HG02623 (cell line): ENCODE measurements around the gene FNIP2.
"Not testable (repeated sequence)": the region's sequence is repeated elsewhere in the genome, so short reads cannot be mapped to it uniquely, and the experiment has no call there.

Source experiments
- ATAC-seq: cut with Tn5 transposase; IDR thresholded peaks from one replicate; pipeline ENCODE4 v1.9.1; 2021; ENCODE audit warnings: moderate library complexity; ENCODE audit not compliant: unreplicated experiment

FNIP2 gene

DNA sequence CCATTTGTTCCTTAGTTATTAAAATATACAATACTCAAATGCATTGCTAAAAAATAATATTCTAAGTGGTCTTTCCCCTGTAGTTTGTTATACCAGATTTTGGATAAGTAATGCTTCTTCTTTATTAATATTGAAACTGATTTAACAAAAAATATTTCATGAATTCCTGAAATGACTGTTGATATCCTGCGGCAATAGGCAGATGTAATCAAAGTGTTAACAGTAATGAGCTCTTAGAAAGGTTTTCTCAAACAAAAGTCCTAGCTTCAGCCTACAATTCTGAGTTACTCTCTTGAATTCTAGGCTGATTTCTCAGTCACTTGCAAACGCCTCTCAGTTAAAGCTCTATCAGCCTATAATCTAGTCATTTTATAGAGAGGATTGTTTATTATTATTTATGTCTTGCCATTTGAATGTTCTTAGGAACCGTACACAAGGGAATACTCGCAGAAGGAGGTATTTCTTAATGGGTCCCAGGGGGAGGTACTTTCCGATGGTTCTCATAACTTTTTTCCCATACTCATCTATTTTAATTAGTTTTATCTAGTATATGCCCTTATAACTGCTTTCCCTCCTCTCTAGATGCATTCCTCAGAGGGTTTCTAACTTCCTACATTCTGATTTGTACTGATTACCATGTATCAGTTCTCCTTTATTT lies 96.8 kb downstream of the FNIP2 start:
- ATAC-seq: no peak

- ATAC-seq: no peak
These were observed 100.2 kb downstream of the FNIP2 start for GRCh38 chr4:158869001-158869400.

- no peak for ATAC-seq
These were observed 100.9 kb downstream of the FNIP2 start for GRCh38 chr4:158869761-158870160.

DNA sequence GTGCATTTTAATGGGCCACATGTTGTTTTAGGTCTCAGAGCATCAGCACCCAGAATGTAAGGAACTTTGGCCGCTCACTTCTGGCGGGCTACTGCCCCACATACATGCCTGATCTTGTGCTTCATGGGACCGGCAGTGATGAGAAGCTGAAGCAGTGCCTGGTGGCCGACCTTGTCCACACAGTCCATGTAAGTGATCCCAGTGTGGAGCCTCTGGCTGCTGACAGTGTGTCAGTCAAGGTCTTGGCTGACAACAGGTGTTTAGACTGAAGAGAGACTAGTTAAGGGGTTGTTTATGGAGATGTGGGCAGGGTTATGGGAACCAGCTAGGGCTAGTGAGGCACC lies 101.4 kb downstream of the FNIP2 start:
- ATAC-seq: no peak

- no peak for ATAC-seq
These were observed 102.0 kb downstream of the FNIP2 start for GRCh38 chr4:158870626-158871334.

GRCh38 chr4:158871335-158871724 lies 102.5 kb downstream of the FNIP2 start:
- ATAC-seq: no peak

DNA sequence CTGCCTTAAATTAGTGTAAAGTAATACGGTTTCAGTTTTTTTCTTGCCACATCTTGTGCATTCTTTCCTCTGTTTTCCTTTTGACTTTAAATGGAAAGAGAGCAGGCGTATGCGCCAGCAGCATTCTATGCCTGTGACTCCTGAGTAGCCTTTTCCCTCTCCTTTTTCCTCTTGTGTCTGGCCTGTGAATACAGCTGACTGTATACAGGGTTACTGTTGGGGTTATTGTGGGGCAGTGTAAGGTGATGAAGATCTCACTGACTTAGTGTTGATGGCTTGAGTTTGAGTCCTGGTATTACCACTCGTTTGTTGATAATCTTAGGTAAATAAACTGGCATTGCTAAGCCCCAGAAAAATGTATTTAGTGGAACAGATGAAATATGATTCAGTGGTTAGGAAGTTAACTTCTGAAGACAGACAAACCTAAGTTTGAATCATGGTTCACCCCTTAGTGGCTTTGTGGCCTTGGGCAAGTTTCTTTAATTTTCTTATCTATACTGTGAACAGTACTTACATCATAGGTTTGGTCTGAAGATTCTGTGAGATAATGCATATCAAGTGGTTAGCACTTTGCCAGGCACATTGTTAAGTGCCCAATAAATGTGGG lies 105.1 kb downstream of the FNIP2 start:
- no peak for ATAC-seq

DNA sequence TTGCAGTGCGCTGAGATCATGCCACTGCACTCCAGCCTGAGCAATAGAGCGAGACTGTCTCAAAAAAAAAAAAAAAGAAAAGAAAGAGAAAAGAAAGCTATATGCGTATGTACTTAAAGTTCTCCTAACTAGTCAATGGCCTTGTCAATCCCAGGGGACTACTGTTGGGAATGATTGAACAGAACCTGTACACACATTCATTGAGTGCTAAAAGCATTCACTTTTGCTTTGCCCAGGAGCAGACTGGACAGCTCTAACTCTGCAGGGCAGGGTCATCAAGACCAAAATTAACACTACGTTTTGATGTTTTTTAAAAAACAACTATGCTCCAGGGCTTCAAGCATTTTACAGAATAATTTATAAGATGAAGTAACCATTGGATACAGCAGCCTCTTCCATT lies 106.2 kb downstream of the FNIP2 start:
- ATAC-seq: no peak

DNA sequence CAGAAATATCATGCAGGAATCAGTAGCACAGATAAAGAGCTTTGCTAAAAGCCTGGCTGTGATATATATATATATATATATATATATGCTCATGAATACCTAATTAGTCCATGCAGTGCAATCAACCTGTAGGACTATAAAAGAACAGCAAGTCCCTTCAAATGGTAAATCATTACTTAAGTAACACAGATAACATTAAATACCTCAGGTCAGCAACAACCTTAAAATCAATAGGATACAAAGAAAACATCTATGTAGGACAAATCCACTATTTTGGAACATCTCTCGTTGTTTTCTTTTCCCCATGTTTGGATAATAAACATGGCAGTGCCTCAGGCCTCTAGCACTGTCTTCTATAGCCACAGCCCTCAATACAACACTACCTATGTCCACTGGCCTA lies 106.6 kb downstream of the FNIP2 start:
- ATAC-seq: no peak

GRCh38 chr4:158877069-158877468 lies 108.2 kb downstream of the FNIP2 start:
- no peak for ATAC-seq

DNA sequence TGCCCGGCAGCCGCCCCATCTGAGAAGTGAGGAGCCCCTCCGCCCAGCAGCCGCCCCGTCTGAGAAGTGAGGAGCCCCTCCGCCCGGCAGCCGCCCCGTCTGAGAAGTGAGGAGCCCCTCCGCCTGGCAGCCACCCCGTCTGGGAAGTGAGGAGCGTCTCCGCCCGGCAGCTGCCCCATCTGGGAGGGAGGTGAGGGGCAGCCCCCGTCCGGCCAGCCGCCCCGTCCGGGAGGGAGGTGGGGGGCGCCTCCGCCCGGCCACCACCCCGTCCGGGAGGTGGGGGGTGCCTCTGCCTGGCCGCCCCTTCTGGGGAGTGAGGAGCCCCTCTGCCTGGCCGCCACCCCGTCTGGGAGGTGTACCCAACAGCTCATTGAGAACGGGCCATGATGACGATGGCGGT lies 113.3 kb downstream of the FNIP2 start:
- ATAC-seq: not testable (repeated sequence)

GRCh38 chr4:158884280-158884679 lies 115.5 kb downstream of the FNIP2 start:
- ATAC-seq: no peak

DNA sequence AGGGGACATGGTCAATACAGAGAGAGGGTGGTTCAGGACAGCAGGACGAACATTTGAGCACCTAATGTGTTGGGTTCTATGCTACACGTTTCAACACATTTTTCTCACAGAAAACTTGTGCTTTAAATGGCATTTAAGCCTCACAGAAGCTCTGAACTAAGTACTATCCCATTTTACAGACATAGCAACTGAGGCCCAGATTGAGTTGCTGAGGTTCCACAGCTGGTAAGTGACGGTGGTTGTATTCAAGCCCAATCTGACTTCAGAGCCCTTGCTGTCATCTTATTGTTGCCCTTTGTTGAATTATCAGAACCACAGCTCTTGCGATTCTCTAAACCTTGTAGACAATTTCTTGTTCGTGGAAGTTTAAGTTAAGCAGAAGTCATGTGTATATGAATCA lies 116.7 kb downstream of the FNIP2 start:
- no peak for ATAC-seq

GRCh38 chr4:158890294-158890693 lies 121.5 kb downstream of the FNIP2 start:
- no peak for ATAC-seq

DNA sequence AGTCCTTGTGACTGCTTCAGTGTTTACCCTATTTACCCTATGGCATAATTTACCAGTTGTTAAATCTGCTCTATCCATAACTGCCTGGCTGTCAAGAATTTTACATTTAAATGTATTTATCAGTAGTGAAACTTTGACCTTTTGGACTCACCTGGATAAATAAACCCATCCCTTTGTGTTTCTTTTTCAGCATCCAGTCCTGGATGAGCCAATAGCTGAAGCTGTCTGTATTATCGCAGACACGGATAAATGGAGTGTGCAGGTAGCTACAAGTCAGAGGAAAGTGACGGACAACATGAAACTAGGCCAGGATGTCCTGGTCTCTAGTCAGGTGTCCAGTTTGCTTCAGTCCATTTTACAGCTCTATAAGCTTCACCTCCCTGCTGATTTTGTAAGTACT lies 122.4 kb downstream of the FNIP2 start:
- ATAC-seq: no peak

DNA sequence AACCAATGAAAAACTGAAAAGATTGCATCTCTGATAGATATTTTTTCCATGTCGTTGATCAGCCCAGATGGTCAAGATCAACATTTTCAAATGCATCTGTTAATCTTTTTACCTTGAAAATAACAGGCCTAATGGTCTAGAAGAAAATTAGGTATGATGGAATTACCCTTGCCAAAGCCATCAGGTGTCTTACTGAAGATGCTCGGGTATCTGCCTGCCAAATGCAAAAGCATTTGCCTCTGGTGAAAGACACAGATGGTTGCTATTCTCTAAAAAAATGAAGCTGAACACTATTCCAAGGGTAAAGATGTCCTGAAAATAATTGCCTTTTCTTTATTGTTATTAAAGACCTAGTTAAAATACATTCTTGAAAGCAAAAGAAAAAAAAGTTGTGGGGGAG lies 126.0 kb downstream of the FNIP2 start:
- ATAC-seq: no peak

- ATAC-seq: no peak
These were observed 127.2 kb downstream of the FNIP2 start for GRCh38 chr4:158895797-158896576.

- not testable (repeated sequence) for ATAC-seq
These were observed 127.9 kb downstream of the FNIP2 start for GRCh38 chr4:158896577-158897238.

DNA sequence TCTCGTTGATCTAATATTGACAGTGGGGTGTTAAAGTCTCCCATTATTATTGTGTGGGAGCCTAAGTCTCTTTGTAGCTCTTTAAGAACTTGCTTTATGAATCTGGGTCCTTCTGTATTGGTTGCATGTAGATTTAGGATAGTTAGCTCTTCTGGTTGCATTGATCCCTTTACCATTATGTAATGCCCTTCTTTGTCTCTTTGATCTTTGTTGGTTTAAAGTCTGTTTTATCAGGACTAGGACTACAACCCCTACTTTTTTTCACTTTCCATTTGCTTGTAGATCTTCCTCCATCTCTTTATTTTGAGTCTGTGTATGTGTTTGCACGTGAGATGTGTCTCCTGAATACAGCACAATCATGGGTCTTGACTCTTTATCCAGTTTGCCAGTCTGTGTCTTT lies 131.6 kb downstream of the FNIP2 start:
- ATAC-seq: not testable (repeated sequence)

DNA sequence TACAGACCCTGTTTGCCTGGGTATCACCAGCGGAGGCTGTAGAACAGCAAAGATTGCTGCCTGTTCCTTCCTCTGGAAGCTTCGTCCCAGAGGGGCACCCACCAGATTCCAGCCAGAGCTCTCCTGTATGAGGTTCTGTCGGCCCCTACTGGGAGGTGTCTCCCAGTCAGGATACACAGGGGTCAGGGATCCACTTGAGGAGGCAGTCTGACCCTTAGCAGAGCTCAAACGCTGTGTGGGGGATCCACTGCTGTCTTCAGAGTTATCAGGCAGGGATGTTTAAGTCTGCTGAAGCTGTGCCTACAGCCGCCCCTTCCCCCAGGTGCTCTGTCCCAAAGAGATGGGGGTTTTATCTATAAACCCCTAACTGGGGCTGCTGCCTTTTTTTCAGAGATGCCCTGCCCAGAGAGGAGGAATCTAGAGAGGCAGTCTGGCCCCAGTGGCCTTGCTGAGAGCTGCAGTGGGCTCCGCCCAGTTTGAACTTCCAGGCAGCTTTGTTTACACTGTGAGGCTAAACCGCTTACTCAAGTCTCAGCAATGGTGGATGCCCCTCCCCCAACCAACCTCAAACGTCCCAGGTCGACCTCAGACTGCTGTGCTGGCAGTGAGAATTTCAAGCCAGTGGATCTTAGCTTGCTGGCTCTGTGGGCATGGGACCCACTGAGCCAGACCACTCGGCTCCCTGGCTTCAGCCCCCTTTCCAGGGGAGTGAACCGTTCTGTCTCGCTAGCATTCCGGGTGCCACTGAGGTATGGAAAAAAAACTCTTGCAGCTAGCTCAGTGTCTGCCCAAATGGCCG lies 133.7 kb downstream of the FNIP2 start:
- not testable (repeated sequence) for ATAC-seq
